K562 (cell line): Measurements from ENCODE around the gene CUEDC2. TPM values are rescaled to one million over a fixed set of nuclear protein-coding genes. Genes with fewer than 3 reads are reported as not detected.

Experiments
- ATAC-seq: fragments of 200-7000 bp; cut with Tn5 transposase; 3 replicates; pipeline ENCODE4 v1.9.1; 2020; ENCODE audit warnings: moderate library complexity
- BruUV-seq: library from RNA; stranded (reverse); fragments of 400-500 nt; replicated peaks from 2 replicates; lab custom pipeline; 2021; lab: Mats Ljungman, UMichigan
- CTCF ChIA-PET: fragments of 300-600 bp; formaldehyde crosslinking; extraction: SDS; loops from one replicate; lab custom pipeline; 2021; ENCODE audit warnings: low intra/inter-chr PET ratio; lab: Yijun Ruan, JAX
- POLR2A ChIA-PET: fragments of 300-600, 350-650 bp; sonication (Branson Sonifier 250); formaldehyde crosslinking; extraction: SDS; loops from one replicate; lab custom pipeline; 2021; ENCODE audit warnings: antibody characterized with exemption, inconsistent platforms; lab: Yijun Ruan, JAX
- DNase-seq, 4 experiments: peaks; one replicate each; pipeline versions ENCODE4 v3.0.0 to v3.0.0-alpha.2; 2011 to 2018; ENCODE audit warnings: low spot score in 3 of 4, mixed read lengths in 3 of 4; ENCODE audit errors: extremely low read depth in 1 of 4
- FAIRE-seq: peaks from 2 replicates; lab custom pipeline; 2011; peaks lifted over from hg19 to GRCh38; lab: Jason Lieb, UNC
- H2AFZ ChIP-seq: 2 replicates; pipeline ENCODE4 v1.6.0; 2011; ENCODE audit warnings: low read depth, low read length, control low read depth, inconsistent platforms
- H3K27ac ChIP-seq: fragments of 200-600 bp; 3 replicates; pipeline ENCODE4 v1.8.0; 2011; ENCODE audit warnings: low read depth, mild to moderate bottlenecking, control low read depth, inconsistent platforms, low read length, moderate library complexity, mixed read lengths; ENCODE audit errors: extremely low read depth
- H3K27me3 ChIP-seq, 2 experiments: fragments of 300-600 bp in 1 of 2; 2 replicates in 1 of 2; 3 replicates in 1 of 2; pipeline versions ENCODE4 v1.6.0 to v1.8.0; 2011; ENCODE audit warnings: inconsistent platforms in 2 of 2, low read length in 2 of 2, mild to moderate bottlenecking in 1 of 2, mixed read lengths in 1 of 2, moderate library complexity in 1 of 2; ENCODE audit not compliant: control insufficient read depth in 2 of 2, insufficient read depth in 2 of 2
- H3K36me3 ChIP-seq: fragments of 300-600 bp; 3 replicates; pipeline ENCODE4 v1.8.0; 2011; ENCODE audit warnings: mild to moderate bottlenecking, low read length, inconsistent platforms; ENCODE audit not compliant: control insufficient read depth, insufficient read depth
- H3K4me1 ChIP-seq, 2 experiments: fragments of 200-600 bp in 1 of 2; replicated peaks in 1 of 2; 2 replicates in 1 of 2; 3 replicates in 1 of 2; pipeline versions ENCODE4 v1.5.1 to v1.8.0; 2011; ENCODE audit warnings: inconsistent platforms in 2 of 2, low read length in 2 of 2, mild to moderate bottlenecking in 1 of 2, mixed read lengths in 1 of 2, moderate library complexity in 1 of 2; ENCODE audit not compliant: control insufficient read depth in 2 of 2, insufficient read depth in 2 of 2
- H3K4me2 ChIP-seq: 2 replicates; pipeline ENCODE4 v1.6.1; 2011; ENCODE audit warnings: low read length, control low read depth, inconsistent platforms, mixed read lengths; ENCODE audit not compliant: insufficient read depth
- H3K4me3 ChIP-seq: fragments of 200-600 bp; sonication (generic), shearing (Covaris generic); 2 replicates; pipeline ENCODE4 v1.5.1; 2016; ENCODE audit warnings: control low read depth, inconsistent platforms
- H3K79me2 ChIP-seq: fragments of 200-600 bp; 3 replicates; pipeline ENCODE4 v1.8.0; 2011; ENCODE audit warnings: low read length, inconsistent platforms; ENCODE audit not compliant: control insufficient read depth, insufficient read depth
- H3K9ac ChIP-seq, 2 experiments: 2 replicates each; pipeline versions ENCODE4 v1.6.0 to v1.6.1; 2011; ENCODE audit warnings: low read depth in 2 of 2, low read length in 2 of 2, control low read depth in 1 of 2, inconsistent platforms in 1 of 2, mild to moderate bottlenecking in 1 of 2, mixed read lengths in 1 of 2; ENCODE audit not compliant: insufficient read depth in 1 of 2
- H3K9me1 ChIP-seq: one replicate; pipeline ENCODE4 v1.6.0; 2011; ENCODE audit warnings: inconsistent platforms, mild to moderate bottlenecking, low read length, moderate library complexity; ENCODE audit not compliant: control insufficient read depth, insufficient read depth
- H3K9me3 ChIP-seq: replicated peaks from 2 replicates; pipeline ENCODE4 v1.5.1; 2011; ENCODE audit warnings: low read depth, low read length, inconsistent platforms; ENCODE audit not compliant: control insufficient read depth, insufficient read depth
- H4K20me1 ChIP-seq: replicated peaks from 2 replicates; pipeline ENCODE4 v1.6.1; 2011; ENCODE audit warnings: low read length, inconsistent platforms, mixed read lengths; ENCODE audit not compliant: control insufficient read depth, insufficient read depth
- CAMTA2 ChIP-seq: fragments of 250-450 bp; sonication (Bioruptor Pico); conservative IDR thresholded peaks from 2 replicates; pipeline ENCODE4 v1.5.1; 2022
- ETS2 ChIP-seq: IDR thresholded peaks from 2 replicates; pipeline ENCODE4 v1.6.1; 2016; ENCODE audit warnings: borderline replicate concordance, missing genetic modification characterization, mild to moderate bottlenecking, moderate library complexity, missing compliant biosample characterization; ENCODE audit not compliant: poor library complexity, severe bottlenecking
- NR1H2 ChIP-seq: sonication (generic); formaldehyde crosslinking; IDR thresholded peaks from 2 replicates; pipeline ENCODE4 v1.4.0; 2020; ENCODE audit warnings: mild to moderate bottlenecking, missing genetic modification reagents
- POLR2AphosphoS5 ChIP-seq: IDR thresholded peaks from 2 replicates; pipeline ENCODE4 v1.6.1; 2011; ENCODE audit warnings: mild to moderate bottlenecking, low read depth, low read length, moderate library complexity; ENCODE audit not compliant: control insufficient read depth, insufficient read depth
- ZFX ChIP-seq: sonication (generic); formaldehyde crosslinking; IDR thresholded peaks from 2 replicates; pipeline ENCODE4 v1.8.0; 2022; ENCODE audit warnings: mild to moderate bottlenecking, missing genetic modification reagents, moderate library complexity
- WGBS: fragments of 100-300 bp; shearing (Covaris generic); methylation state at CpG from one replicate; pipeline ENCODE4 v1.1.6; 2016; ENCODE audit warnings: low coverage, mixed read lengths; ENCODE audit not compliant: insufficient coverage; ENCODE audit errors: missing lambda C conversion rate; 5-methylcytosine and 5-hydroxymethylcytosine counted together
- in situ Hi-C: fragments of 300-500 bp; cut with MboI; formaldehyde crosslinking; loops from 4 replicates; pipeline ENCODE4 v1.15.0; 2018; ENCODE audit warnings: inconsistent platforms, mixed read lengths
- intact Hi-C: fragments of 100-400 bp; cut with micrococcal nuclease; formaldehyde crosslinking; loops from 2 replicates; pipeline ENCODE4 v1.14.2; 2022
- polyA plus RNA-seq, 8 experiments: library from polyadenylated mRNA; depleted of rRNA in 4 of 8; stranded (reverse) in 5 of 8; unstranded in 3 of 8; fragments of >200 nt; fragmentation: Nextera tagmentation in 2 of 8; fragmentation: Illumina TruSeq in 1 of 8; extraction: Ambion mirVana in 2 of 8; extraction: Trizol in 1 of 8; gene quantifications; 2 replicates each; pipeline versions ENCODE4 v1.2.1 to v1.2.3, GENCODE V29; 2011 to 2014; ENCODE audit warnings: inconsistent platforms in 1 of 8, missing spikeins in 1 of 8
- total RNA-seq, 7 experiments: library from RNA; depleted of rRNA in 6 of 7; stranded (reverse); fragments of >200 nt in 6 of 7; fragmentation: Illumina TruSeq in 2 of 7; extraction: Trizol in 2 of 7; gene quantifications; 2 replicates each; pipeline versions ENCODE4 v1.2.1 to v1.2.3, GENCODE V29; 2011 to 2021; ENCODE audit warnings: low replicate concordance in 1 of 7

The CUEDC2 gene
- total and polyA plus RNA-seq, 9 of the 15 experiments (the other 6 are each of a cell fraction or from before 2014, with no cell fraction given), result 8.5 to 48.9 (median 27.4) TPM

DNA sequence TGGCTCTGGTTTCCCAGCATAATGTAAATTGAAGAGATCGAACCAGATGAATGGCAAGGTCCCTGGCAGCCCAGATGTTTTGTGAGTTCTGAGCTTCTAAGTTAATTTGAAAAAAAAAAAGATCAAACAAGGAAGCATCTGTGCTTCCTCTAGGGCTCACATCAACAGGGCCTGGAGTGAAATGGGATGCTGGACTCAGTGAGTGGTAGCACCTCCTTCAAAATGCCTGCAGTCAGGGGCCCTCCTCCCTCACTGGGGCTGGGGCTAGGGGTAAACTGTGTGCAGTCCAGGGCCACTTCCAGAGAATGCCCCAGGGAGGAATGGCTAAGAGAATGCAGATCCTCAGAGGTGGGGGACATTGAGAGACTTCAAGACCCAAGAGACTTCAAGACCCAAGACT, 6.0 kb upstream of the CUEDC2 start:
- DNase-seq (no peak), ATAC-seq (no peak), FAIRE-seq (no peak)
- H3K4me3 ChIP-seq, result peak overlapping the region; percentile 80
- no peaks in the 10 kb centered on the region for H3K9me3 ChIP-seq
- H3K9ac ChIP-seq, result peak overlapping the region; percentile 58 to 93
- peaks cover 44% of the 10 kb centered on the region for H3K79me2 ChIP-seq
- ChIA-PET CTCF (no interaction called here), POLR2A (interaction anchor here (0.6 to 1.1 kb wide), 2 partner anchors 12 to 204 kb away, joined by 3 read pairs; no protein-coding TSS in a partner anchor)
- BruUV-seq, result no TSS peak
- H3K9me1 ChIP-seq, result no peaks in the 10 kb centered on the region
- intact Hi-C loops, result no loop called here
- no peak overlapping the region for H2AFZ ChIP-seq
- peaks cover 26 to 30% of the 10 kb centered on the region in 2 experiments for H3K4me1 ChIP-seq
- peaks cover 4% of the 10 kb centered on the region for H4K20me1 ChIP-seq
- H3K27ac ChIP-seq, result peak overlapping the region; percentile 50; the same call in 1 of the 3 replicates
- H3K36me3 ChIP-seq, result peaks cover 10% of the 10 kb centered on the region; the same call in 2 of the 3 replicates
- TF ChIP-seq ETS2 (tag), result no peak
- TF ChIP-seq CAMTA2 (CRISPR knock-in tag), result no peak
- no peak for TF ChIP-seq NR1H2 (CRISPR knock-in tag)
- TF ChIP-seq POLR2AphosphoS5, result peak; percentile 27; the same call in 1 of the 2 replicates
- 0 out of 2 replicates have a peak, but pooled peaks have one; percentile 4 for TF ChIP-seq ZFX (CRISPR knock-in tag)
- TF ChIP-seq, all 486 proteins: peak for 2
- Histone ChIP-seq H3K4me2 (peak overlapping the region; percentile 85), H3K27me3 (no peaks in the 10 kb centered on the region)
- in situ Hi-C loops, result loop anchor here (25.0 kb wide), 1 partner anchor 601 kb away; the partner anchor contains the start of gene KCNIP2
- 0% methylated on average over 1 of the region's 1 CpG for WGBS
